K562 (cell line): ENCODE results near the gene ERG28. TPM values are rescaled to one million over a fixed set of nuclear protein-coding genes. Genes with fewer than 3 reads are reported as not detected.

Experiments used
- BMI1 ChIP-seq: fragments of 150-350 bp; IDR thresholded peaks from 2 replicates; pipeline ENCODE4 v1.6.1; 2014; ENCODE audit warnings: low read length
- CTCF ChIP-seq, 3 experiments: IDR thresholded peaks in 2 of 3; conservative IDR thresholded peaks in 1 of 3; 2 replicates each; pipeline ENCODE4 v1.5.1; 2011 to 2012; ENCODE audit warnings: low read length in 3 of 3, mild to moderate bottlenecking in 3 of 3, control low read depth in 2 of 3, improper control_type of control experiment in 1 of 3, inconsistent platforms in 1 of 3, low read depth in 1 of 3, mixed read lengths in 1 of 3, moderate library complexity in 1 of 3; ENCODE audit not compliant: insufficient read depth in 2 of 3
- DEAF1 ChIP-seq: fragments of 450-650 bp; formaldehyde crosslinking; IDR thresholded peaks from 2 replicates; pipeline ENCODE4 v1.4.0; 2020; ENCODE audit warnings: mild to moderate bottlenecking, moderate library complexity
- REST ChIP-seq, 2 experiments: fragments of 450-650 bp; formaldehyde crosslinking in 1 of 2; IDR thresholded peaks; 2 replicates each; pipeline versions ENCODE4 v1.4.0 to v1.6.1; 2014 to 2020; ENCODE audit warnings: mild to moderate bottlenecking in 2 of 2, borderline replicate concordance in 1 of 2, low read depth in 1 of 2
- SMC3 ChIP-seq: conservative IDR thresholded peaks from 2 replicates; pipeline ENCODE4 v1.6.1; 2011; ENCODE audit warnings: low read depth, low read length, improper control_type of control experiment; ENCODE audit not compliant: insufficient read depth
- SREBF2 ChIP-seq: sonication (generic); formaldehyde crosslinking; IDR thresholded peaks from 2 replicates; pipeline ENCODE4 v1.4.0; 2020; ENCODE audit warnings: mild to moderate bottlenecking, missing genetic modification reagents
- polyA plus RNA-seq, 8 experiments: library from polyadenylated mRNA; depleted of rRNA in 4 of 8; stranded (reverse) in 5 of 8; unstranded in 3 of 8; fragments of >200 nt; fragmentation: Nextera tagmentation in 2 of 8; fragmentation: Illumina TruSeq in 1 of 8; extraction: Ambion mirVana in 2 of 8; extraction: Trizol in 1 of 8; gene quantifications; 2 replicates each; pipeline versions ENCODE4 v1.2.1 to v1.2.3, GENCODE V29; 2011 to 2014; ENCODE audit warnings: inconsistent platforms in 1 of 8, missing spikeins in 1 of 8
- total RNA-seq, 7 experiments: library from RNA; depleted of rRNA in 6 of 7; stranded (reverse); fragments of >200 nt in 6 of 7; fragmentation: Illumina TruSeq in 2 of 7; extraction: Trizol in 2 of 7; gene quantifications; 2 replicates each; pipeline versions ENCODE4 v1.2.1 to v1.2.3, GENCODE V29; 2011 to 2021; ENCODE audit warnings: low replicate concordance in 1 of 7
- TF ChIP-seq, protein P1 (sequence below): sonication (generic); formaldehyde crosslinking; IDR thresholded peaks from 2 replicates; pipeline ENCODE4 v1.8.1; 2023; ENCODE audit warnings: mild to moderate bottlenecking, missing genetic modification reagents, moderate library complexity

Gene ERG28
- total and polyA plus RNA-seq, 9 of the 15 experiments (the other 6 are each of a cell fraction or from before 2014, with no cell fraction given), result 3.1 to 34.2 (median 14.2) TPM

GRCh38 chr14:75709207-75709812, 48.6 kb upstream of the ERG28 start (continued):
- no peak for TF ChIP-seq SREBF2 (CRISPR knock-in tag)
- TF ChIP-seq SMC3, result peak; percentile 46; the same call in 1 of the 2 replicates
- TF ChIP-seq BMI1, result no peak
- TF ChIP-seq CTCF (IDR thresholded peaks at IDR 0.05 in 2 of 3, conservative IDR thresholded peaks at IDR 0.05 in 1 of 3; ENCODE audit: insufficient read depth in 2 of 3, low read depth in 1 of 3, low read length in 3 of 3), result peak; percentile 58 to 74 (median 68); a peak in 5 of 6 replicates
- TF ChIP-seq, protein P1, sequence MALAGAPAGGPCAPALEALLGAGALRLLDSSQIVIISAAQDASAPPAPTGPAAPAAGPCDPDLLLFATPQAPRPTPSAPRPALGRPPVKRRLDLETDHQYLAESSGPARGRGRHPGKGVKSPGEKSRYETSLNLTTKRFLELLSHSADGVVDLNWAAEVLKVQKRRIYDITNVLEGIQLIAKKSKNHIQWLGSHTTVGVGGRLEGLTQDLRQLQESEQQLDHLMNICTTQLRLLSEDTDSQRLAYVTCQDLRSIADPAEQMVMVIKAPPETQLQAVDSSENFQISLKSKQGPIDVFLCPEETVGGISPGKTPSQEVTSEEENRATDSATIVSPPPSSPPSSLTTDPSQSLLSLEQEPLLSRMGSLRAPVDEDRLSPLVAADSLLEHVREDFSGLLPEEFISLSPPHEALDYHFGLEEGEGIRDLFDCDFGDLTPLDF (CRISPR knock-in tag), result no peak
- TF ChIP-seq DEAF1 (CRISPR knock-in tag), result peak; percentile 32; the same call in 1 of the 2 replicates
- TF ChIP-seq REST (IDR thresholded peaks at IDR 0.05; ENCODE audit: borderline replicate concordance), result peak; percentile 51; the same call in 1 of the 2 replicates
- TF ChIP-seq REST (CRISPR knock-in tag; IDR thresholded peaks at IDR 0.05; ENCODE audit: low read depth), result no peak
